Measurements from ENCODE around the gene PSMC1.

Gene PSMC1

DNA sequence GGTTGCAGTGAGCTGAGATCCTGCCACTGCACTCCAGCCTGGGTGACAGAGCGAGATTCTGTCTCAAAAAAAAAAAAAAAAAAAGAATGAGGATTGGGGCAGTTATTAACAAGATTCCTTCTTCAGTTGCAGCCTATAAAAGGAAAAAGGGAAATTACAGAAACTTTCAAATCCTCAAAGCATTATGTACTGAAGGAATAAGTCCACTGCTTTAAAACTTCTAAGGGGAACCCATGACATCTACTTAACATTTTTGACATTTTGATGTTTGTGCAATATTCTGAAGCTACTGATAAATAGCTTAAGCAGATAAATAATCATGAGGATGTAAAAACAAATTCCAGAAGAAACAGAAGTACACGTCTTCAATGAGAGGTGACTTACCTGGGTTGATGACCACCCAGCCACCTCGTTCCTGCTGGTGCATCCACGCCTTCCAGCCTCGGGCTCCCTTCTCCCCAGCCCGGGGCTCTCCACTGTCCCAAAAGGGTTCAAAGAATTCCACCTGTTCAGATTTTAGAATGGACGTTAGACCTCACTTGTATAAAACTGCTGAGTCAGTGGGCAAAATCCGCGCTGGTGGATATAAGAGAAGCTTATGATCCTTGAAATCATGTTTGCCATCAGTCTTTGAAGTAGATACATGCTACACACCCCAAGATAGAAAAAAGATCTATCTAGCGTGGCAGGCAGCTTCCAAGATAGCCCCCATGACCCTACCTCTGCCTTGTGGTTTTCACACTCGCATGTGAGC lies 41.7 kb downstream of the PSMC1 start:
- ChIA-PET POLR2A (interaction anchor here (0.9 kb wide), 1 partner anchor 84 kb away, joined by 3 read pairs; no protein-coding TSS in a partner anchor), CTCF (interaction anchor here (0.7 kb wide), 1 partner anchor 461 kb away, joined by 4 read pairs; no protein-coding TSS in a partner anchor)
- no peak for DNase-seq (ENCODE audit: extremely low spot score)
- TF ChIP-seq HDGF (IDR thresholded peaks at IDR 0.05; ENCODE audit: borderline replicate concordance) (no peak), FOXM1 (IDR thresholded peaks at IDR 0.05; ENCODE audit: borderline replicate concordance) (no peak), SP1 (IDR thresholded peaks at IDR 0.05) (no peak), ZNF384 (IDR thresholded peaks at IDR 0.05) (no peak), CTBP1 (IDR thresholded peaks at IDR 0.05; ENCODE audit: borderline replicate concordance) (no peak), FOXK2 (IDR thresholded peaks at IDR 0.05) (no peak), ELF4 (IDR thresholded peaks at IDR 0.05) (no peak), NFRKB (IDR thresholded peaks at IDR 0.05) (no peak), BHLHE40 (IDR thresholded peaks at IDR 0.05; ENCODE audit: borderline replicate concordance) (no peak)

DNA sequence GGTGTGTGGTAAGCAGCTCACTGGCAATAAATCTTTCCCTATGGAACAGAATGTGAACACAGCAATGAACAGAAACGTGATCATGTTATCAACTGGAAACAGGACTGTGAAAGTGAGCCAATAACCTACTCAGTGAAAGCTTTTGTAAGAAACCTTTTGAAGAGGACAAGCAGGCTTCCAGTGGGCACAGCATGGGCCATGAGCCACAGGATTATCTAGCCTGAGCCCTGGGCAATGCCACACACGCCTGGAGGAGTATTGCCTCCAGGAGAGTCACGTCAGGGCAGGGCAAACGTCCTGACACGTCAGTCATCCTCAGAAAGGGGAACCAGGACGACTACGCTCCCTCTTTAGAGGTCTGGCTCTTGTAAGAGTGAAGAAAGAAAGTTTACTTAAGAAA lies 43.1 kb downstream of the PSMC1 start:
- CTCF ChIA-PET: no interaction called here
- no peak for TF ChIP-seq SP1 (IDR thresholded peaks at IDR 0.05)
- TF ChIP-seq SUZ12 (IDR thresholded peaks at IDR 0.05): no peak
- TF ChIP-seq, protein P1, sequence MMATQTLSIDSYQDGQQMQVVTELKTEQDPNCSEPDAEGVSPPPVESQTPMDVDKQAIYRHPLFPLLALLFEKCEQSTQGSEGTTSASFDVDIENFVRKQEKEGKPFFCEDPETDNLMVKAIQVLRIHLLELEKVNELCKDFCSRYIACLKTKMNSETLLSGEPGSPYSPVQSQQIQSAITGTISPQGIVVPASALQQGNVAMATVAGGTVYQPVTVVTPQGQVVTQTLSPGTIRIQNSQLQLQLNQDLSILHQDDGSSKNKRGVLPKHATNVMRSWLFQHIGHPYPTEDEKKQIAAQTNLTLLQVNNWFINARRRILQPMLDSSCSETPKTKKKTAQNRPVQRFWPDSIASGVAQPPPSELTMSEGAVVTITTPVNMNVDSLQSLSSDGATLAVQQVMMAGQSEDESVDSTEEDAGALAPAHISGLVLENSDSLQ (IDR thresholded peaks at IDR 0.05): no peak
- DNase-seq (ENCODE audit: extremely low spot score): no peak
- POLR2A ChIA-PET: no interaction called here

DNA sequence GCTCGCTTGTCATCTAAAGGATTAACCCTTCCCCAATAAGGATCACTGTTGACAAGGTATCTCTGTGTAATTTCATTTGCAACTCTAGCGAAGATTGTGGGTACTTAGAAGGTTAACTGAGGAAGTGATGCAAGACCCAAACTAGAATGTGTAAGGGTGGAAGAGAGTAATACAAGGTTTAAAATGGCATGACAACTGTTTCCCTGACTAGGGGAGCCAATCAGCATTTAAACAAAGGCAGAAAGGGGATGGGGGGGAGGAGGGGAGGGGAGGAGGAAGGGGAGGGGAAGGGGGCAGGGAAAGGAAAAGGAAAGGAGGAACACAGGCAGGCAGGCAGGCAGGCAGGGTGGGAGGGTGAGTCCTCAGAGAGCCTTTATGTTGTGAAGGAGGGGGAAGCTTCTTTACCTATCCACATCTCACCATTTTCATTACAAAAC lies 44.3 kb downstream of the PSMC1 start:
- ChIA-PET CTCF (no interaction called here), POLR2A (interaction anchor here (1.2 to 1.4 kb wide), 2 partner anchors 96 to 97 kb away, joined by 4 to 6 read pairs; no protein-coding TSS in a partner anchor)
- no peak for TF ChIP-seq CTBP1 (IDR thresholded peaks at IDR 0.05; ENCODE audit: borderline replicate concordance)
- TF ChIP-seq FOXM1 (IDR thresholded peaks at IDR 0.05; ENCODE audit: borderline replicate concordance): no peak
- no peak for DNase-seq (ENCODE audit: extremely low spot score)

DNA sequence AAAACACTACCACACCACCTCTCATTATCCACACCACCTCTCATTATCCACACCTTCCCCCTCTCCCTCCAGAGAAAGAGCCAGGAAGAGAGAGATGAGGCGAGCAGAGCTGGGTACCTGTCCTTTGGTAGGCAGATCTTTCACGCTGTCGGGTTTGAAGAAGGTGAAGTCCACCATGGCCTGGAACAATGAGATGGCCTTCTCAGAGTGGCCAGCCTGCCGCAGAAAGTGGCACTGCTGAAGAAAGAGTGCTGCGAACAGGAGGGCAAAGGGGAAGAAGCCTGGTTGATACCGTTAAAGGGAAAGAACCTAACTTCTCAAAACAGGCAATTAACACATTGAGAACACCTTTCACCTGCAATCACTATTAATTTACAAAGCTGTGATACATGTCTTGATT lies 44.8 kb downstream of the PSMC1 start:
- ChIA-PET CTCF (interaction anchor here (1.1 to 1.4 kb wide), 7 partner anchors 9 to 458 kb away, joined by 3 to 8 read pairs (median 4); no protein-coding TSS in a partner anchor), POLR2A (interaction anchor here (0.9 to 1.6 kb wide), 5 partner anchors 10 to 96 kb away, joined by 3 to 6 read pairs (median 4); no protein-coding TSS in a partner anchor)
- no peak for DNase-seq (ENCODE audit: extremely low spot score)
- TF ChIP-seq TARDBP (IDR thresholded peaks at IDR 0.05) (no peak), HDGF (IDR thresholded peaks at IDR 0.05; ENCODE audit: borderline replicate concordance) (no peak), FOXA1 (IDR thresholded peaks at IDR 0.05) (no peak), ARNT (IDR thresholded peaks at IDR 0.05) (no peak), ELF4 (IDR thresholded peaks at IDR 0.05) (no peak), BHLHE40 (IDR thresholded peaks at IDR 0.05; ENCODE audit: borderline replicate concordance) (no peak), SUZ12 (IDR thresholded peaks at IDR 0.05) (no peak), LEF1 (IDR thresholded peaks at IDR 0.05; ENCODE audit: borderline replicate concordance) (no peak)
- TF ChIP-seq, protein P1 (IDR thresholded peaks at IDR 0.05): no peak

DNA sequence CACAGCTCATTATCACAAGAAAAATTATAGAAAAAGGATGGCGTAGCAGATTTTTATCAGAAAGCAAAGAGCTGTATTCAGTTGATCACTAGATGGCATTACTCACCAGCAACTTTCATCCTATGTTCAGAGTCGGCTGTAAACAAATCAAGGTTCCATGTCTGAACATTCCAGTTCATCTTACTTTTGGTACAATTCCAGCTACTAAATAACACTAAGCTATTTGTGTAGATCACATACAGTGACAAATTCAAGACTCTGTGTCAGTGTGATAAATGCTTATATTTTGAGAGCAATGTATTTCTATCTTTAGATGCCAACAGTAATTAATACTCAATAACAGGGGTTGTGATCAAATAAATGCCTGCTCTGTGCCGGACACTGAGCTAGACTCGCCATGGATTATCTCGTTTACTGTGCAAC lies 45.3 kb downstream of the PSMC1 start:
- DNase-seq (ENCODE audit: extremely low spot score): peak; percentile 20
- TF ChIP-seq CTBP1 (IDR thresholded peaks at IDR 0.05; ENCODE audit: borderline replicate concordance) (no peak), SP1 (IDR thresholded peaks at IDR 0.05) (no peak), NFRKB (IDR thresholded peaks at IDR 0.05) (no peak), ZNF384 (IDR thresholded peaks at IDR 0.05) (no peak), HDGF (IDR thresholded peaks at IDR 0.05; ENCODE audit: borderline replicate concordance) (no peak), FOXK2 (IDR thresholded peaks at IDR 0.05) (no peak), ARNT (IDR thresholded peaks at IDR 0.05) (no peak), L3MBTL2 (conservative IDR thresholded peaks at IDR 0.05) (no peak), LEF1 (IDR thresholded peaks at IDR 0.05; ENCODE audit: borderline replicate concordance) (no peak), FOXA1 (IDR thresholded peaks at IDR 0.05) (no peak)
- ChIA-PET CTCF (interaction anchor here (0.6 to 1.4 kb wide), 8 partner anchors 9 to 457 kb away, joined by 3 to 8 read pairs (median 4); no protein-coding TSS in a partner anchor), POLR2A (interaction anchor here (0.9 to 1.6 kb wide), 5 partner anchors 10 to 96 kb away, joined by 3 to 6 read pairs (median 4); no protein-coding TSS in a partner anchor)

DNA sequence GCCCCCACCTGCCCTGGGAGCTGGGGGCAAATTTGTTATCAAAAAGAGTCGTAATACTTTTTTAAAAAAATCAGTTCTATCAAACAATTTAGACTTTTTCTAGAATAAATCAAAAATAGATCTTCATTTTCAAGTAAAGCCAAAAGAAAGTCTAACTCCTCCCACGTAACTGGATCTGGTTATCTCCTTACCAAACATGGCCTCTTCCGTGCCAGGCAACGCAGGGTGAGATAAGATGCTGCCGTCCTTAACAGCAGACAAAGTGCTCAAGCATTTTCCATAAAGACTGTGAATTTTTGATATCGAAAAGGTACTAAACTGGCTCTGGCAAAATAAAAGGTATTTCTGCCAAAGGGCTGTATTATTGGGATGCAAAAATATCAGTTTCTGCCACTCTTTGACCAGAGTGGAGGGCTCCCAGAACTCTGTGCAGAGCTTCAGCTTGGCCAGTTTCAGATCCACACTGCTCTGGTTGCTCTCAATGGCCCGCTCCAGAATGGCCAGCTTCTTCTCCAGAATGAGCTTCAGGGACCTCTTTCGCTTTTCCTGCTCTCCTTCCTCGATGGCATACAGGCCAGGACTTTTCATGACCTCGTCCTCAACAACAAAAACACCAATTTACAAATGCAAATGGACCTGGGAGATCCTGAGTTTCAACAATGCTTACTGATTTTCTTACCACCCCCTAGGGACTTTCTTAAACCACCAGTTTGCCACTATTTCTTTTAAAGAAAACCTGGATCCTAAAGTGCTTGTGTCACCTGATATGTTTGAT lies 46.4 kb downstream of the PSMC1 start:
- ChIA-PET CTCF (interaction anchor here (1.2 to 1.4 kb wide), 5 partner anchors 10 to 456 kb away, joined by 4 to 8 read pairs (median 4); no protein-coding TSS in a partner anchor), POLR2A (interaction anchor here (0.9 to 1.6 kb wide), 2 partner anchors 81 to 94 kb away, joined by 4 read pairs; partner anchors contain the start of gene CALM1)
- no peak for TF ChIP-seq FOXA1 (IDR thresholded peaks at IDR 0.05)
- TF ChIP-seq ARNT (IDR thresholded peaks at IDR 0.05): no peak
- TF ChIP-seq BHLHE40 (IDR thresholded peaks at IDR 0.05; ENCODE audit: borderline replicate concordance): no peak
- no peak for TF ChIP-seq SUZ12 (IDR thresholded peaks at IDR 0.05)
- TF ChIP-seq CTBP1 (IDR thresholded peaks at IDR 0.05; ENCODE audit: borderline replicate concordance): no peak
- no peak for TF ChIP-seq HDGF (IDR thresholded peaks at IDR 0.05; ENCODE audit: borderline replicate concordance)
- TF ChIP-seq ELF4 (IDR thresholded peaks at IDR 0.05): no peak
- TF ChIP-seq ZNF384 (IDR thresholded peaks at IDR 0.05): no peak
- TF ChIP-seq, protein P1 (IDR thresholded peaks at IDR 0.05): no peak
- TF ChIP-seq L3MBTL2 (conservative IDR thresholded peaks at IDR 0.05): no peak
- no peak for TF ChIP-seq LEF1 (IDR thresholded peaks at IDR 0.05; ENCODE audit: borderline replicate concordance)
- TF ChIP-seq NFRKB (IDR thresholded peaks at IDR 0.05): no peak
- TF ChIP-seq FOXK2 (IDR thresholded peaks at IDR 0.05): no peak
- TF ChIP-seq FOXM1 (IDR thresholded peaks at IDR 0.05; ENCODE audit: borderline replicate concordance): no peak
- no peak for TF ChIP-seq SP1 (IDR thresholded peaks at IDR 0.05)
- no peak for DNase-seq (ENCODE audit: extremely low spot score)
